Measurements from ENCODE around the gene C22orf23.

- no peak for TF ChIP-seq CTCF (optimal IDR thresholded peaks at IDR 0.05 in 1 of 3, IDR thresholded peaks at IDR 0.05 in 1 of 3, conservative IDR thresholded peaks at IDR 0.05 in 1 of 3; ENCODE audit: extremely low read depth in 1 of 3, insufficient read depth in 2 of 3, low read length in 3 of 3)
- no peak for TF ChIP-seq EZH2 (IDR thresholded peaks at IDR 0.05; ENCODE audit: low read length)
Observed at GRCh38 chr22:37910890-37911672, 42.3 kb downstream of the C22orf23 start.
